H1 (cell line): ENCODE measurements around the gene MACROD2. TPM values are rescaled to one million over a fixed set of nuclear protein-coding genes. Genes with fewer than 3 reads are reported as not detected.

ENCODE experiments used
- CTCF ChIA-PET: fragments of 300-600 bp; sonication (Branson Sonifier 250); formaldehyde crosslinking; loops from one replicate; lab custom pipeline; 2021; ENCODE audit not compliant: partially characterized antibody; lab: Charles Lee
- POLR2A ChIA-PET: fragments of 300-600 bp; sonication (Branson Sonifier 250); formaldehyde crosslinking; loops from one replicate; lab custom pipeline; 2021; ENCODE audit warnings: inconsistent platforms; ENCODE audit not compliant: partially characterized antibody; lab: Charles Lee
- DNase-seq, 2 experiments: peaks; one replicate each; pipeline versions ENCODE4 v3.0.0 to v3.0.0-alpha.2; 2010 to 2022; ENCODE audit warnings: low spot score in 2 of 2, low read depth in 1 of 2, mixed read lengths in 1 of 2
- FAIRE-seq: peaks from 2 replicates; lab custom pipeline; 2011; peaks lifted over from hg19 to GRCh38; lab: Jason Lieb, UNC
- H2AFZ ChIP-seq: 2 replicates; pipeline ENCODE4 v1.8.1; 2012; ENCODE audit warnings: low read length, inconsistent platforms
- H2AK5ac ChIP-seq: 2 replicates; pipeline ENCODE4 v1.6.1; 2013; ENCODE audit warnings: low read depth, low read length
- H2BK120ac ChIP-seq: replicated peaks from 2 replicates; pipeline ENCODE3; 2013; ENCODE audit warnings: low read depth, low read length, inconsistent platforms
- H2BK12ac ChIP-seq: 2 replicates; pipeline ENCODE4 v1.6.1; 2013; ENCODE audit warnings: low read depth, low read length
- H2BK15ac ChIP-seq: 2 replicates; pipeline ENCODE4 v1.6.1; 2013; ENCODE audit warnings: low read length
- H2BK20ac ChIP-seq: 2 replicates; pipeline ENCODE4 v1.6.1; 2013; ENCODE audit warnings: low read length
- H2BK5ac ChIP-seq: 2 replicates; pipeline ENCODE4 v1.6.1; 2013; ENCODE audit warnings: low read depth, low read length
- H3K14ac ChIP-seq: 2 replicates; pipeline ENCODE4 v1.6.1; 2013; ENCODE audit warnings: inconsistent platforms; ENCODE audit not compliant: insufficient read length
- H3K18ac ChIP-seq: 2 replicates; pipeline ENCODE4 v1.6.1; 2013; ENCODE audit warnings: low read length; ENCODE audit errors: extremely low read depth
- H3K23ac ChIP-seq: 2 replicates; pipeline ENCODE4 v1.6.1; 2013; ENCODE audit warnings: inconsistent platforms; ENCODE audit not compliant: insufficient read length
- H3K23me2 ChIP-seq: 2 replicates; pipeline ENCODE4 v1.6.1; 2013; ENCODE audit warnings: low read depth, low read length
- H3K27ac ChIP-seq: 2 replicates; pipeline ENCODE4 v1.6.1; 2011; ENCODE audit warnings: low read depth, low read length, inconsistent platforms
- H3K27me3 ChIP-seq, 4 experiments: replicated peaks in 1 of 4; 1 replicate in 1 of 4; 2 replicates in 3 of 4; pipeline versions ENCODE4 v1.6.1 to v1.8.1; 2011 to 2013; ENCODE audit warnings: low read length in 3 of 4, mild to moderate bottlenecking in 3 of 4, inconsistent platforms in 2 of 4, mixed read lengths in 2 of 4, moderate library complexity in 1 of 4; ENCODE audit not compliant: control insufficient read depth in 3 of 4, insufficient read depth in 3 of 4; ENCODE audit errors: extremely low read depth in 1 of 4
- H3K36me3 ChIP-seq, 4 experiments: 2 replicates each; pipeline versions ENCODE4 v1.6.1 to v1.8.1; 2011 to 2013; ENCODE audit warnings: mild to moderate bottlenecking in 4 of 4, low read length in 3 of 4, moderate library complexity in 2 of 4, control low read depth in 1 of 4, inconsistent platforms in 1 of 4; ENCODE audit not compliant: insufficient read depth in 4 of 4, control insufficient read depth in 2 of 4
- H3K4ac ChIP-seq: replicated peaks from 2 replicates; pipeline ENCODE3; 2013; ENCODE audit warnings: low read length, low read depth, mixed read lengths, inconsistent platforms; ENCODE audit not compliant: insufficient read length
- H3K4me1 ChIP-seq, 4 experiments: replicated peaks in 1 of 4; 1 replicate in 1 of 4; 2 replicates in 3 of 4; pipeline versions ENCODE4 v1.6.1 to v1.8.1; 2011 to 2013; ENCODE audit warnings: low read length in 3 of 4, inconsistent platforms in 2 of 4, mixed read lengths in 1 of 4; ENCODE audit not compliant: insufficient read depth in 4 of 4, control insufficient read depth in 3 of 4
- H3K4me2 ChIP-seq, 2 experiments: 2 replicates each; pipeline versions ENCODE4 v1.6.1 to v1.8.1; 2011 to 2013; ENCODE audit warnings: low read depth in 2 of 2, low read length in 2 of 2, control low read depth in 1 of 2, inconsistent platforms in 1 of 2, mild to moderate bottlenecking in 1 of 2; ENCODE audit not compliant: insufficient read depth in 1 of 2
- H3K4me3 ChIP-seq, 4 experiments: fragments of 200-600, 300-600 bp in 1 of 4; sonication (generic), shearing (Covaris generic), sonication (Bioruptor Twin) in 1 of 4; 2 replicates each; pipeline versions ENCODE4 v1.5.1 to v1.8.1; 2011 to 2016; ENCODE audit warnings: low read length in 4 of 4, low read depth in 3 of 4, control low read depth in 2 of 4, inconsistent platforms in 2 of 4, mild to moderate bottlenecking in 2 of 4, mixed read lengths in 1 of 4, moderate library complexity in 1 of 4; ENCODE audit not compliant: insufficient read depth in 2 of 4; ENCODE audit errors: extremely low read depth in 1 of 4
- H3K56ac ChIP-seq: replicated peaks from 2 replicates; pipeline ENCODE3; 2013; ENCODE audit warnings: low read depth, mild to moderate bottlenecking, mixed read lengths, low read length, inconsistent platforms; ENCODE audit not compliant: insufficient read length
- H3K79me1 ChIP-seq: 2 replicates; pipeline ENCODE4 v1.6.1; 2013; ENCODE audit warnings: low read depth, low read length, control low read depth
- H3K79me2 ChIP-seq, 2 experiments: 2 replicates each; pipeline versions ENCODE4 v1.6.1 to v1.8.1; 2012 to 2013; ENCODE audit warnings: low read length in 2 of 2, mild to moderate bottlenecking in 2 of 2, inconsistent platforms in 1 of 2; ENCODE audit not compliant: insufficient read depth in 2 of 2, control insufficient read depth in 1 of 2
- H3K9ac ChIP-seq, 4 experiments: replicated peaks in 1 of 4; 1 replicate in 1 of 4; 2 replicates in 3 of 4; pipeline versions ENCODE4 v1.6.1 to v1.8.1; 2011 to 2013; ENCODE audit warnings: low read depth in 3 of 4, low read length in 3 of 4, control low read depth in 2 of 4, mild to moderate bottlenecking in 2 of 4, moderate library complexity in 2 of 4, inconsistent platforms in 1 of 4; ENCODE audit errors: extremely low read depth in 1 of 4
- H3K9me3 ChIP-seq, 2 experiments: 2 replicates each; pipeline versions ENCODE4 v1.6.1 to v1.8.1; 2012 to 2013; ENCODE audit warnings: mild to moderate bottlenecking in 2 of 2, moderate library complexity in 2 of 2, control low read depth in 1 of 2, inconsistent platforms in 1 of 2, low read depth in 1 of 2, low read length in 1 of 2, mixed read lengths in 1 of 2; ENCODE audit not compliant: insufficient read depth in 2 of 2
- H4K20me1 ChIP-seq, 2 experiments: replicated peaks in 1 of 2; 2 replicates each; pipeline versions ENCODE3 to v1.8.1; 2011 to 2013; ENCODE audit warnings: inconsistent platforms in 2 of 2, low read length in 2 of 2, mild to moderate bottlenecking in 1 of 2; ENCODE audit not compliant: insufficient read depth in 2 of 2, control insufficient read depth in 1 of 2
- H4K5ac ChIP-seq: 2 replicates; pipeline ENCODE4 v1.6.1; 2013; ENCODE audit warnings: low read length, low read depth, mixed read lengths, inconsistent platforms; ENCODE audit not compliant: insufficient read length
- H4K8ac ChIP-seq: 2 replicates; pipeline ENCODE4 v1.8.0; 2013; ENCODE audit warnings: mild to moderate bottlenecking, moderate library complexity, low read length, inconsistent platforms; ENCODE audit not compliant: insufficient read depth; ENCODE audit errors: extremely low read depth
- H4K91ac ChIP-seq: replicated peaks from 2 replicates; pipeline ENCODE3; 2013; ENCODE audit warnings: low read length, mixed read lengths, inconsistent platforms; ENCODE audit not compliant: insufficient read length
- BCL11A ChIP-seq, 2 experiments: IDR thresholded peaks; one replicate each; pipeline ENCODE4 v1.6.1; 2011; ENCODE audit warnings: low read depth in 2 of 2, low read length in 2 of 2, mild to moderate bottlenecking in 2 of 2
- RAD21 ChIP-seq, 2 experiments: IDR thresholded peaks in 1 of 2; conservative IDR thresholded peaks in 1 of 2; 2 replicates each; pipeline ENCODE4 v1.6.1; 2011; ENCODE audit warnings: low read depth in 2 of 2, low read length in 2 of 2, improper control_type of control experiment in 1 of 2, inconsistent platforms in 1 of 2, mild to moderate bottlenecking in 1 of 2, moderate library complexity in 1 of 2
- SP1 ChIP-seq: IDR thresholded peaks from 2 replicates; pipeline ENCODE4 v1.6.1; 2011; ENCODE audit warnings: low read depth, low read length
- YY1 ChIP-seq: IDR thresholded peaks from 2 replicates; pipeline ENCODE4 v1.6.1; 2011; ENCODE audit warnings: low read depth, mild to moderate bottlenecking, low read length
- WGBS, 2 experiments: shearing (Covaris generic) in 1 of 2; methylation state at CpG; one replicate each; pipeline versions ENCODE4 v1.1.6 to v1.1.7; 2013 to 2015; ENCODE audit warnings: low lambda C conversion rate in 2 of 2, mixed read lengths in 2 of 2, inconsistent platforms in 1 of 2, low coverage in 1 of 2, missing lambda C conversion rate in 1 of 2; ENCODE audit not compliant: insufficient replicate concordance in 2 of 2, insufficient coverage in 1 of 2, insufficient read length in 1 of 2; ENCODE audit errors: extremely low coverage in 1 of 2, missing lambda C conversion rate in 1 of 2; 5-methylcytosine and 5-hydroxymethylcytosine counted together
- polyA plus RNA-seq, 7 experiments: library from polyadenylated mRNA; depleted of rRNA in 3 of 7; stranded (reverse) in 5 of 7; unstranded in 2 of 7; fragments of >200 nt in 5 of 7; fragments of 200-250 nt in 2 of 7; gene quantifications; 1 replicate in 5 of 7; 2 replicates in 1 of 7; 4 replicates in 1 of 7; pipeline versions ENCODE4 v1.2.1 to v1.2.3, GENCODE V29; 2011 to 2013; ENCODE audit warnings: missing spikeins in 2 of 7, mixed read lengths in 2 of 7
- total RNA-seq: library from RNA; stranded (reverse); fragmentation: NEBNext Ultra II Directional; extraction: Animal tissue kit (Norgen Biotek cat#: 25700); gene quantifications from 2 replicates; pipeline ENCODE4 v1.2.1, GENCODE V29; 2021
- TF ChIP-seq, protein P1 (sequence below), 3 experiments: IDR thresholded peaks; 1 replicate in 2 of 3; 2 replicates in 1 of 3; pipeline versions ENCODE4 v1.5.1 to v1.6.1; 2011; ENCODE audit warnings: low read length in 3 of 3, mild to moderate bottlenecking in 3 of 3, inconsistent platforms in 2 of 3, low read depth in 1 of 3, moderate library complexity in 1 of 3; ENCODE audit not compliant: insufficient read depth in 1 of 3; ENCODE audit errors: control extremely low read depth in 1 of 3

The MACROD2 gene
- total and polyA plus RNA-seq, 2 of the 8 experiments (the other 6 are each of a cell fraction or from before 2014, with no cell fraction given) = 0.70 to 3.9 TPM

- no peak overlapping the region for H3K14ac ChIP-seq
- H3K23ac ChIP-seq = no peak overlapping the region
- no peak overlapping the region for H3K4me3 ChIP-seq
- CTCF ChIA-PET = interaction anchor here (0.6 to 2.7 kb wide), 24 partner anchors 8 to 1045 kb away, joined by 3 to 30 read pairs (median 4); no protein-coding TSS in a partner anchor
- no peak overlapping the region for H2BK15ac ChIP-seq
- H3K79me1 ChIP-seq = no peaks in the 10 kb centered on the region
- H3K27ac ChIP-seq = no peak overlapping the region
- no peak overlapping the region for H3K18ac ChIP-seq
- TF ChIP-seq SP1 (no peak), BCL11A (IDR thresholded peaks at IDR 0.05; ENCODE audit: low read depth in 2 of 2, low read length in 2 of 2) (no peak), RAD21 (IDR thresholded peaks at IDR 0.05 in 1 of 2, conservative IDR thresholded peaks at IDR 0.05 in 1 of 2; ENCODE audit: low read depth in 2 of 2, low read length in 2 of 2) (peak; percentile 38 to 53), YY1 (no peak)
- TF ChIP-seq, protein P1, sequence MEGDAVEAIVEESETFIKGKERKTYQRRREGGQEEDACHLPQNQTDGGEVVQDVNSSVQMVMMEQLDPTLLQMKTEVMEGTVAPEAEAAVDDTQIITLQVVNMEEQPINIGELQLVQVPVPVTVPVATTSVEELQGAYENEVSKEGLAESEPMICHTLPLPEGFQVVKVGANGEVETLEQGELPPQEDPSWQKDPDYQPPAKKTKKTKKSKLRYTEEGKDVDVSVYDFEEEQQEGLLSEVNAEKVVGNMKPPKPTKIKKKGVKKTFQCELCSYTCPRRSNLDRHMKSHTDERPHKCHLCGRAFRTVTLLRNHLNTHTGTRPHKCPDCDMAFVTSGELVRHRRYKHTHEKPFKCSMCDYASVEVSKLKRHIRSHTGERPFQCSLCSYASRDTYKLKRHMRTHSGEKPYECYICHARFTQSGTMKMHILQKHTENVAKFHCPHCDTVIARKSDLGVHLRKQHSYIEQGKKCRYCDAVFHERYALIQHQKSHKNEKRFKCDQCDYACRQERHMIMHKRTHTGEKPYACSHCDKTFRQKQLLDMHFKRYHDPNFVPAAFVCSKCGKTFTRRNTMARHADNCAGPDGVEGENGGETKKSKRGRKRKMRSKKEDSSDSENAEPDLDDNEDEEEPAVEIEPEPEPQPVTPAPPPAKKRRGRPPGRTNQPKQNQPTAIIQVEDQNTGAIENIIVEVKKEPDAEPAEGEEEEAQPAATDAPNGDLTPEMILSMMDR (IDR thresholded peaks at IDR 0.05; ENCODE audit: control extremely low read depth in 1 of 3, insufficient read depth in 1 of 3, low read depth in 1 of 3, low read length in 3 of 3) = peak in 2 of 3 experiments; percentile 36 to 56; a peak in 3 of 4 replicates
- WGBS, 2 experiments = 100% methylated on average over 2 of the region's 2 CpGs; no CpG with 5 or more reads in 1 of the 2 experiments
- no peak overlapping the region for H4K8ac ChIP-seq
- H2BK5ac ChIP-seq = no peak overlapping the region
- no peak overlapping the region for H3K4me2 ChIP-seq
- no peak overlapping the region for H4K91ac ChIP-seq
- no peak overlapping the region for H3K56ac ChIP-seq
- H3K9ac ChIP-seq = no peak overlapping the region
- DNase-seq = no peak
- no peaks in the 10 kb centered on the region for H3K36me3 ChIP-seq
- POLR2A ChIA-PET = no interaction called here
- H3K9me3 ChIP-seq = no peaks in the 10 kb centered on the region
- no peaks in the 10 kb centered on the region for H3K79me2 ChIP-seq
- H2AFZ ChIP-seq = 0 out of 2 replicates have a peak overlapping the region, but pooled peaks have one; percentile 58
- H2BK12ac ChIP-seq = no peak overlapping the region
- H3K23me2 ChIP-seq = no peaks in the 10 kb centered on the region; the same call in 1 of the 2 replicates
- no peaks in the 10 kb centered on the region for H4K20me1 ChIP-seq
- no peaks in the 10 kb centered on the region for H3K27me3 ChIP-seq
- H3K4ac ChIP-seq = no peak overlapping the region
- no peak overlapping the region for H2BK20ac ChIP-seq
- no peak overlapping the region for H4K5ac ChIP-seq
- H2AK5ac ChIP-seq = no peak overlapping the region
- no peak overlapping the region for H2BK120ac ChIP-seq
- H3K4me1 ChIP-seq = no peaks in the 10 kb centered on the region
- FAIRE-seq = peak; percentile 81
Measured at GRCh38 chr20:14193885-14194284, 198.6 kb downstream of the MACROD2 start.
